ENCODE data around the gene ITGB1. TPM values are rescaled to one million over a fixed set of nuclear protein-coding genes. Genes with fewer than 3 reads are reported as not detected.

ITGB1 gene
- total RNA-seq, 2 donors from 2014 or later, result 1,541 to 1,574 TPM

GRCh38 chr10:32946108-32946507 lies 11.9 kb downstream of the ITGB1 start:
- Histone ChIP-seq H3K27me3 (replicated peaks; ENCODE audit: insufficient read depth) (no peaks in the 10 kb centered on the region), H3K4me3 (no peak overlapping the region), H3K36me3 (no peaks in the 10 kb centered on the region), H3K27ac (no peak overlapping the region), H3K4me1 (ENCODE audit: control insufficient read depth in 1 of 2, low read depth in 2 of 2) (peaks cover 53 to 94% of the 10 kb centered on the region in 2 donors), H3K9me3 (no peaks in the 10 kb centered on the region)
- TF ChIP-seq CTCF (IDR thresholded peaks at IDR 0.05), result no peak
- DNase-seq (ENCODE audit: low spot score), result no peak
- ATAC-seq (ENCODE audit: insufficient number of reproducible peaks, low FRiP score, low read depth), result no peak

- H3K4me3 ChIP-seq, result no peak overlapping the region
- peaks cover 49 to 94% of the 10 kb centered on the region in 2 donors for H3K4me1 ChIP-seq (ENCODE audit: control insufficient read depth in 1 of 2, low read depth in 2 of 2)
- H3K27me3 ChIP-seq (replicated peaks; ENCODE audit: insufficient read depth), result no peaks in the 10 kb centered on the region
- no peaks in the 10 kb centered on the region for H3K9me3 ChIP-seq
- H3K27ac ChIP-seq, result peak overlapping the region in 1 of 2 donors; percentile 38
- ATAC-seq (ENCODE audit: insufficient number of reproducible peaks, low FRiP score, low read depth) (no peak), DNase-seq (ENCODE audit: low spot score) (no peak)
- no peak for TF ChIP-seq CTCF (IDR thresholded peaks at IDR 0.05)
- H3K36me3 ChIP-seq, result no peaks in the 10 kb centered on the region
Measured at GRCh38 chr10:32943854-32944661, 14.0 kb downstream of the ITGB1 start.

- Histone ChIP-seq H3K4me1 (ENCODE audit: control insufficient read depth in 1 of 2, low read depth in 2 of 2) (peaks cover 48 to 94% of the 10 kb centered on the region in 2 donors), H3K9me3 (no peaks in the 10 kb centered on the region), H3K4me3 (no peak overlapping the region), H3K27me3 (replicated peaks; ENCODE audit: insufficient read depth) (no peaks in the 10 kb centered on the region), H3K36me3 (no peaks in the 10 kb centered on the region), H3K27ac (peak overlapping the region; percentile 18 to 38)
- TF ChIP-seq CTCF (IDR thresholded peaks at IDR 0.05), result no peak
- no peak for DNase-seq (ENCODE audit: low spot score)
- no peak for ATAC-seq (ENCODE audit: insufficient number of reproducible peaks, low FRiP score, low read depth)
Measured at GRCh38 chr10:32943395-32943794, 14.6 kb downstream of the ITGB1 start.

GRCh38 chr10:32942081-32942480 lies 15.9 kb downstream of the ITGB1 start:
- DNase-seq (ENCODE audit: low spot score) (no peak), ATAC-seq (ENCODE audit: insufficient number of reproducible peaks, low FRiP score, low read depth) (no peak)
- Histone ChIP-seq H3K4me1 (ENCODE audit: control insufficient read depth in 1 of 2, low read depth in 2 of 2) (peaks cover 53 to 96% of the 10 kb centered on the region in 2 donors), H3K36me3 (no peaks in the 10 kb centered on the region), H3K27me3 (replicated peaks; ENCODE audit: insufficient read depth) (no peaks in the 10 kb centered on the region), H3K9me3 (no peaks in the 10 kb centered on the region), H3K27ac (peak overlapping the region; percentile 53 to 58), H3K4me3 (peak overlapping the region; percentile 41)
- TF ChIP-seq CTCF (IDR thresholded peaks at IDR 0.05), result no peak

GRCh38 chr10:32941357-32941756 lies 16.7 kb downstream of the ITGB1 start:
- Histone ChIP-seq H3K4me3 (peak overlapping the region; percentile 41), H3K27ac (peak overlapping the region; percentile 53 to 58), H3K36me3 (no peaks in the 10 kb centered on the region), H3K9me3 (no peaks in the 10 kb centered on the region), H3K4me1 (ENCODE audit: control insufficient read depth in 1 of 2, low read depth in 2 of 2) (peaks cover 51 to 97% of the 10 kb centered on the region in 2 donors), H3K27me3 (replicated peaks; ENCODE audit: insufficient read depth) (no peaks in the 10 kb centered on the region)
- DNase-seq (ENCODE audit: low spot score) (no peak), ATAC-seq (ENCODE audit: insufficient number of reproducible peaks, low FRiP score, low read depth) (no peak)
- TF ChIP-seq CTCF (IDR thresholded peaks at IDR 0.05), result no peak
